GM12873 (cell line): ENCODE data around the gene TIMP4.
A peak's percentile ranks its signal among the peaks of the same experiment; 100 is the strongest.

Experiments
- TF ChIP-seq, protein P1 (sequence below): IDR thresholded peaks from 2 replicates; pipeline ENCODE4 v1.5.1; 2012; ENCODE audit warnings: low read depth, mild to moderate bottlenecking, moderate library complexity, low read length, control low read depth; ENCODE audit not compliant: insufficient read depth; ENCODE audit errors: missing control alignments

Gene TIMP4

DNA sequence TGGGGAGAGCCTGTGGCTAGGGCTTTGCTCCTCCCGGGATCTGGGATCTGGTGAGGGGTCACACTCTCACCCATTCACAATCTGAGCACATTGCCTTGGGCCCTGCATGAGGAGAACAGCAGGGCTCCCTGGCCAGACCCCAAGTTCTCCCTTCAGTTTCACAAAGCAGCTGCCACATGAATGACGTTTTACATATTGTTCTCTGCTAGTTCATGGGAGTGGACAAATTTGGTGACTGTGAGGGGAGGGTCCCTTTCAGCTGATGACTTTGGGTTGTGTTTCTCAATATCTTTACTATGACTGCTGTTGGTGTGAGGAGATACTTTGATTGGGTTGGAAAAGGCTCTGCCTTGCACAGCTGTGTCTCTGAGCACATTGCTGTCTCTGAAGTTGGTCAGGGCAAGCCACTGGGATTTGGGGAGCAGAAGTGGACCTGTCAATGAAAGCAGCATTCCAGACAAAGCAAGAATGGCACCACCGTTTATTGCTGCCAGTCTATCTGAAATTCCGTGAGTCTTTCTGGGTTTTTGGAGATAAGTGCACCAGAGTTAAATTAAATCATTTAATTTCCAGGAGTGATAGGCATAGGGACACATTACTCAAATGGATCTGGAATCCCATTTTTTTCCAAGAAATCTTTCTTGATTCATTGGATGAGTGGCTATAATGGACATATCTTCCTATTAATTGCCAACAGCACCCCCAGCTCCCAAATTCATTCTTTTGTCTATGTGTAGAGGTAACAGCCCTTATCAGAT, 10.3 kb downstream of the TIMP4 start:
- TF ChIP-seq, protein P1, sequence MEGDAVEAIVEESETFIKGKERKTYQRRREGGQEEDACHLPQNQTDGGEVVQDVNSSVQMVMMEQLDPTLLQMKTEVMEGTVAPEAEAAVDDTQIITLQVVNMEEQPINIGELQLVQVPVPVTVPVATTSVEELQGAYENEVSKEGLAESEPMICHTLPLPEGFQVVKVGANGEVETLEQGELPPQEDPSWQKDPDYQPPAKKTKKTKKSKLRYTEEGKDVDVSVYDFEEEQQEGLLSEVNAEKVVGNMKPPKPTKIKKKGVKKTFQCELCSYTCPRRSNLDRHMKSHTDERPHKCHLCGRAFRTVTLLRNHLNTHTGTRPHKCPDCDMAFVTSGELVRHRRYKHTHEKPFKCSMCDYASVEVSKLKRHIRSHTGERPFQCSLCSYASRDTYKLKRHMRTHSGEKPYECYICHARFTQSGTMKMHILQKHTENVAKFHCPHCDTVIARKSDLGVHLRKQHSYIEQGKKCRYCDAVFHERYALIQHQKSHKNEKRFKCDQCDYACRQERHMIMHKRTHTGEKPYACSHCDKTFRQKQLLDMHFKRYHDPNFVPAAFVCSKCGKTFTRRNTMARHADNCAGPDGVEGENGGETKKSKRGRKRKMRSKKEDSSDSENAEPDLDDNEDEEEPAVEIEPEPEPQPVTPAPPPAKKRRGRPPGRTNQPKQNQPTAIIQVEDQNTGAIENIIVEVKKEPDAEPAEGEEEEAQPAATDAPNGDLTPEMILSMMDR: no peak

DNA sequence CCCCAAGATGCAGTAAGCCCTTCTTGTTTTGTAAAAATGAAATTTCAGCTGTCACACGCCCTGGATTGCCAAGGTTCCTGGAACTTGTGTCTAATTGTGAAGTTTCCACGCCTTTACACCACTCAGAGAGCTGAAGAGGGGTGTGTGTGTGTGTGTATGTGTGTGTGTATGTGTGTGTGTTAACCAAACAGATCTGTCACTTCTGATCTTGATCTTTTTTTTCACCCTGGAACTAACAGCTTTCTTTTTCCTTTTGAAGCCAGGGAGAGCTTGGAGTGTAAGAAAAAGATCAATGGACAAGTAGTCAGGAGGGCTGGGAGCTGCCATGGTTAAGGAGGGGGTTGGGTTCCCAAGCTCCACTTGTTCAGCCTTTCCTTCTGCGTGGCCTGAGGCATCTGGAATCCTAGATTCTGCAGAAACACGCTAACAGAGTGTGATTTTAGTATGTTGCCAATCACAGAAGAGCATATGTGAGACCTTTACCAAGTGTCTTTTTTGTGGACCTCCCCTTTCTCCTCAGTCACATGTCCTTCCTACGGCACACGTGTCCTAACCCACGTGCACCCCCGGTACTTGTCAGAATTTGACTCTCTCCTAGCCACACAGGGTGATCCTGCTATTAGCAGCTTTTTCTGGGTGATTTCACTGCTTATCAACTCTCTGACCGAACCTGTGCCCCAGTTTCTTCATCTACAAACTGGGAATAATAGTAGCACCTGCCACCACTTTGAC, 11.5 kb downstream of the TIMP4 start:
- TF ChIP-seq, protein P1: no peak

DNA sequence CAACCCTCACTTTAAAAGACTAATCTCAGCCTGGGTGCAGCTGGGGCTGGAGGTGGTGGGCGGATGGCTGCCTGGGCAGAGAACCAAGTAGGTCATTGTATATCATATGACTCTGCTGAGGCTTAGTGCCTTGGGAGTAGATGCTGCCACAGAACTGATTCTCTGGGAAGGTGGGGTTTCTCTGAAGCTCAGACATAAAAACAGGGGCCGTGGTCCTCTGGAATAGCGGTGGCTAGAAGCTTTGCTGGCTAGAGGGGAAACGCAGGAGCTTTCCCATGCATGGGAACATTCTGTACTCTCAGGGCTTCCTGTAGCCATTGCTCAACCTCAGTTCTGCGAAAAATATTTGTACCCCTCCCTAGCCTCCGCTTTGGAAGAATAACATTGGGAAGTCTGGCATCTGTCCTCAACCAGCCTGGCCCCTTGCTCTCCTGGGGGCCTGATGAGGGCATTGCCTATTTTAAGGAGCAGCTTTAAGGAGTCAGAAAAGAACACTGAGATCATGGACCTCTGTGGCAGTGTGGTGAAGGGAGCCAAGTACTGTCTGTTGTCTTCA, 14.7 kb downstream of the TIMP4 start:
- TF ChIP-seq, protein P1: no peak

DNA sequence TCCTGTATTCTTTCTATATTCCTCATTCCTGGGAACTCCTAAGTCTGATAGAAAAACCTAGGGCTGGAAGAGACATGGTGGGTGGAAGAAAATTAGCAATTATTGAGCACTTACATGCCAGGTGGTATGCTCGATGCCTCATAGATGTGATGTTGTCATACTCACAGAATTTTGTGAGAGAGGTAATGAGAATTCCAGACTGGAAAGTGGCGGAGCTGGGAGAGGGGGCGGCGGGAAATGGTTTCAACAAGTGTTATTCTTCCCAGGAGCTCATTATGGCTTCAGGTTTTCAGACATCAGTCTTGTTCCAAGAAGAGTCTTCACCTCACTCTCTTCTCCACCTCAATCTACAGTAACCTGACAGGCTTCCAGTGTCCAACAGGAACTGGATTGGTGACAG, 16.2 kb downstream of the TIMP4 start:
- TF ChIP-seq, protein P1: no peak

DNA sequence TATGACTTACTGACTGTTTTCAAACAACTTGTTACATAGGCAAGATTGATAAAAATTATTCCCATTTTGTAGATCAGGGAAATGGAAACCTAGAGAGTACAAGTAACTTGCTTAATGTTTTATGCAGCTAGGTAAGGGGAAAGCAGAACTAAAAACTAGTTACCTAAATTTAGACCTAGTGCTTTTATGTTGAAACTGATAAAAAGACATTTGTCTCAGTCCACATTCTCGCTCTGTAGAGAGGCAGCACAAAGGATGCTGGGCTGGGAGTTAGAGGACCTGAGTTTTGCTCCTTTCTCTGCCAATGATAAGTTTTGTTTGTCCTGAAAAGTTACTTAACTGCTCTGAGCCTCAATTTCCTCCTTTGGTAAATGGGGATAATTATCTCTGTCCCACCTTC, 17.4 kb downstream of the TIMP4 start:
- TF ChIP-seq, protein P1: no peak

DNA sequence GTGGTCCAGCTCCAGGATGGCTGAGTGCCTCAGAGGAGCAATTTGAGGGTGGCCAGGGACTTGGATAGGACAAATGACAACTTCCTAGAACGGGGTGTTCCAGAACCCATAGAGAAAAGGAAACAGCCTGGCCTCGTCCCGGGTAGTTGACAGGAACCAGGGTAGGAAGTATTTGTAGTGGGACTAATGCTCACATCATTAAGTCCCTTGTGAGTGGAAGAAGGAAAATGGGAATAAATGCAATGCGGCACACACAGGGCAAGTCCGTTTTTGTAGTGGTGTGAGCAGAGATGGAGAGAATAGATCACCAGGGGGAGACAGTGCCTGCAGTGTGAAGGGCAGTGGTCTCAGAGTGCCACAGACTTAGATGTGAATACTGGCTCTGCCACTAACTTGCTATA, 19.6 kb downstream of the TIMP4 start:
- TF ChIP-seq, protein P1: peak; percentile 63

DNA sequence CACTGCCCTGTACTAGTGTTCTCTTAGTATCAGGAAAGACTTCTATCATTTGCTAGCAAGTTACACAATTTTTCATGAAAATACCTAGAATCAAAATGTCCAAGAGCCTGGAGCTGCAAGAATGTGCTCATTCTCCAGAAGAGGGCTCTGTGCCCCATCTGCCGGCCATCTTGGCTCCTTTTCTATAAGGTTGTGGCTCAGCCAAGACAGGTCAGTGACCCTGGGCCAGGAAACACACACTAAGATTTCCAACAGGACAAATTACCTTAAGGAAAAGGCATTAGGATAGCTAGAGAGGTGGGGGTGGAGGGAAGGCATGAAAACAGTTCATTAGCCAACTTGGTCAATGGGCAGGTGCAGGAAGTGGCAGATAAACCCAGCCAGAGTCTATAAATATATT, 20.7 kb downstream of the TIMP4 start:
- TF ChIP-seq, protein P1: peak; percentile 62
